CD8-positive, alpha-beta memory T cell (primary cell): ENCODE measurements around the gene DDC. TPM values are rescaled to one million over a fixed set of nuclear protein-coding genes. Genes with fewer than 3 reads are reported as not detected.

ENCODE experiments used
- CTCF ChIA-PET: fragments of 350-600 bp; sonication (Branson Sonifier 250); formaldehyde crosslinking; loops from one replicate; lab custom pipeline; 2021; ENCODE audit warnings: antibody characterized with exemption; lab: Charles Lee
- POLR2A ChIA-PET: fragments of 350-600 bp; sonication (Branson Sonifier 250); formaldehyde crosslinking; loops from one replicate; lab custom pipeline; 2021; ENCODE audit warnings: antibody characterized with exemption; lab: Charles Lee
- DNase-seq, 5 donors: peaks; one replicate each; pipeline versions ENCODE4 v3.0.0 to v3.0.0-alpha.2; 2020 to 2022; ENCODE audit warnings: mixed read lengths in 1 of 5
- H3K27ac ChIP-seq: one replicate; pipeline ENCODE4 v1.7.0; 2013; ENCODE audit warnings: low read depth, mild to moderate bottlenecking, low read length, moderate library complexity
- H3K27me3 ChIP-seq: 2 replicates; pipeline ENCODE4 v1.7.0; 2013; ENCODE audit warnings: low read length, mild to moderate bottlenecking; ENCODE audit not compliant: insufficient read depth, poor library complexity, severe bottlenecking
- H3K36me3 ChIP-seq: 2 replicates; pipeline ENCODE4 v1.7.0; 2013; ENCODE audit warnings: mild to moderate bottlenecking, low read length, moderate library complexity; ENCODE audit not compliant: insufficient read depth
- H3K4me1 ChIP-seq: 2 replicates; pipeline ENCODE4 v1.7.0; 2013; ENCODE audit warnings: mild to moderate bottlenecking, low read length, moderate library complexity; ENCODE audit not compliant: insufficient read depth
- H3K4me3 ChIP-seq: 2 replicates; pipeline ENCODE4 v1.7.0; 2013; ENCODE audit warnings: mild to moderate bottlenecking, low read length
- H3K9me3 ChIP-seq: 2 replicates; pipeline ENCODE4 v1.7.0; 2013; ENCODE audit warnings: mild to moderate bottlenecking, low read length
- H3K27ac Mint-ChIP-seq, 8 donors: one replicate each; pipeline ENCODE4 v1.8.0; 2020 to 2021; ENCODE audit warnings: mixed read lengths in 8 of 8, mild to moderate bottlenecking in 6 of 8, inconsistent platforms in 3 of 8, moderate library complexity in 3 of 8
- H3K27me3 Mint-ChIP-seq, 2 donors: one replicate each; pipeline ENCODE4 v1.8.0; 2020 to 2021; ENCODE audit warnings: mixed read lengths in 2 of 2, mild to moderate bottlenecking in 1 of 2, moderate library complexity in 1 of 2
- H3K36me3 Mint-ChIP-seq, 3 donors: one replicate each; pipeline ENCODE4 v1.8.0; 2020 to 2021; ENCODE audit warnings: mixed read lengths in 3 of 3, inconsistent platforms in 1 of 3, mild to moderate bottlenecking in 1 of 3
- H3K4me1 Mint-ChIP-seq, 3 donors: one replicate each; pipeline ENCODE4 v1.8.0; 2020 to 2021; ENCODE audit warnings: mixed read lengths in 3 of 3, inconsistent platforms in 1 of 3, mild to moderate bottlenecking in 1 of 3
- H3K4me3 Mint-ChIP-seq, 7 donors: one replicate each; pipeline ENCODE4 v1.8.0; 2020 to 2021; ENCODE audit warnings: mixed read lengths in 7 of 7, mild to moderate bottlenecking in 6 of 7, moderate library complexity in 4 of 7, inconsistent platforms in 2 of 7
- H3K9me3 Mint-ChIP-seq, 5 donors: one replicate each; pipeline ENCODE4 v1.8.0; 2020 to 2022; ENCODE audit warnings: mixed read lengths in 5 of 5, mild to moderate bottlenecking in 3 of 5, moderate library complexity in 2 of 5, inconsistent platforms in 1 of 5
- polyA plus RNA-seq: library from polyadenylated mRNA; unstranded; fragments of 300-500 nt; fragmentation: Illumina TruSeq; gene quantifications from one replicate; pipeline ENCODE4 v1.2.3, GENCODE V29; 2021
- total RNA-seq, 2 experiments: library from RNA; stranded (reverse); gene quantifications; one replicate each; pipeline ENCODE4 v1.2.3, GENCODE V29; 2021

Gene DDC
- total and polyA plus RNA-seq, 3 experiments from 2014 or later: not detected

GRCh38 chr7:50480797-50481196 lies 84.4 kb downstream of the DDC start:
- Mint-ChIP-seq H3K4me1 (no peaks in the 10 kb centered on the region), H3K27ac (no peak overlapping the region), H3K36me3 (no peaks in the 10 kb centered on the region), H3K4me3 (no peak overlapping the region), H3K9me3 (no peaks in the 10 kb centered on the region), H3K27me3 (peaks cover 0 to 15% of the 10 kb centered on the region in 2 donors)
- H3K9me3 ChIP-seq: no peaks in the 10 kb centered on the region
- no peak overlapping the region for H3K4me3 ChIP-seq
- ChIA-PET POLR2A (no interaction called here), CTCF (interaction anchor here (1.5 kb wide), 1 partner anchor 12 kb away, joined by 5 read pairs; no protein-coding TSS in a partner anchor)
- H3K4me1 ChIP-seq: no peaks in the 10 kb centered on the region
- H3K27ac ChIP-seq: no peak overlapping the region
- H3K27me3 ChIP-seq: no peaks in the 10 kb centered on the region
- no peaks in the 10 kb centered on the region for H3K36me3 ChIP-seq
- DNase-seq: no peak

GRCh38 chr7:50479743-50480517 lies 85.3 kb downstream of the DDC start:
- Histone ChIP-seq H3K4me3 (no peak overlapping the region), H3K27ac (no peak overlapping the region), H3K9me3 (no peaks in the 10 kb centered on the region), H3K4me1 (no peaks in the 10 kb centered on the region), H3K36me3 (no peaks in the 10 kb centered on the region), H3K27me3 (no peaks in the 10 kb centered on the region)
- Mint-ChIP-seq H3K27me3 (peaks cover under 1 to 16% of the 10 kb centered on the region in 2 donors), H3K4me3 (no peak overlapping the region), H3K27ac (no peak overlapping the region), H3K4me1 (no peaks in the 10 kb centered on the region), H3K36me3 (no peaks in the 10 kb centered on the region), H3K9me3 (no peaks in the 10 kb centered on the region)
- CTCF ChIA-PET: interaction anchor here (1.0 to 1.5 kb wide), 2 partner anchors 11 to 196 kb away, joined by 3 to 5 read pairs; no protein-coding TSS in a partner anchor
- DNase-seq: no peak
- POLR2A ChIA-PET: no interaction called here

DNA sequence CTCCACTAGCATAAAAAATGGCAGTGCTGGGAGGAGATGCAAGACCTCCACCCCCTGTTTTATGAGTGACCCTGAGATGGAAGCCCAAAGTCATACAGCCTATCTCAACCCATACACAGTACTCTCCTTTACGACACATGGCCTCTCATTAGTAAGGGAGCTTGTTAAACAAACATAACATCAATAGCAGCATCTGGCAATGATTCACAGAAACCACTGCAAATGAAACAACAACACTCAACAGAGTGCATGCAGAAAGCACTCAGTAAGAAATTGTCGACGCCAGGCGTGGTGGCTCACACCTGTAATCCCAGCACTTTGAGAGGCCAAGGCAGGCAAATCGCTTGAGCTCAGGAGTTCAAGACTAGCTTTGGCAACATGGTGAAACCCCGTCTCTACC lies 87.6 kb downstream of the DDC start:
- H3K27me3 Mint-ChIP-seq: peaks cover 1 to 12% of the 10 kb centered on the region in 2 donors
- no peaks in the 10 kb centered on the region for H3K36me3 Mint-ChIP-seq

DNA sequence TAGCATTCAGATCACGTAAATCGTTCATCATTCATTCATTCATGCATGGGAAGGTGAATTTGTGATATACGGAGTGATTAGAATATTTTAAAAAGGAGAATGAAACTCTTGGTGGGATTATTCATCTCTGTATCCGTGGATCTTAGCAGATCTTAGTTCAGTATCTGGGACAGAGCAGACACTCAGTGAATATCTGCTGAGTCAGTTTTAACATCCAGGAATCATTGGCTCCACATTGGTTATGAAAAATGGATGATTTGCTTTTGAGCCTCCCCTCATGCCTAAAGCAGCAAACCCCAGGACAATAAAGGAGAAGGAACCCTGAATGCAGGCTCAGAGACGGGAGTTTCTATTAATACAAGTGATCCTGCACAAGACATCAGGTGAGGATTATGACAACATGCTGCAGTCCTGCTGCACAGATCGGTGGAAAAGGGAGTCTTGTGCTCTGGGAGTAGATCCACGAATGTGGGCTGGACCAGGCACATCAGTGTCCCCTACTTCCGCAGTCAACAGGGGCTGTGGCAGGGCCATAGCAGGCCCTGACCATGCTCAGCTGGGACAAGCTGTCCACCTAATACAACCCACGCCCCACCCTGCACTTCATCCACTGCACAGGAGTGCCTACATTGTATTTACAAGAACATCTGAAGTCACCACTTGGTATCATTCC lies 88.1 kb downstream of the DDC start:
- no peak overlapping the region for H3K27ac ChIP-seq
- no peak for DNase-seq
- no peaks in the 10 kb centered on the region for H3K9me3 ChIP-seq
- no peaks in the 10 kb centered on the region for H3K36me3 ChIP-seq
- Mint-ChIP-seq H3K4me3 (no peak overlapping the region), H3K9me3 (no peaks in the 10 kb centered on the region), H3K36me3 (no peaks in the 10 kb centered on the region), H3K4me1 (no peaks in the 10 kb centered on the region), H3K27ac (no peak overlapping the region), H3K27me3 (peaks cover 1 to 12% of the 10 kb centered on the region in 2 donors)
- ChIA-PET CTCF (interaction anchor here (1.4 kb wide), 1 partner anchor 138 kb away, joined by 3 read pairs; no protein-coding TSS in a partner anchor), POLR2A (no interaction called here)
- H3K4me1 ChIP-seq: no peaks in the 10 kb centered on the region
- peaks cover 4% of the 10 kb centered on the region for H3K27me3 ChIP-seq
- H3K4me3 ChIP-seq: no peak overlapping the region

More for the DNA sequence above, 87.6 kb downstream of the DDC start:
- no peaks in the 10 kb centered on the region for H3K36me3 ChIP-seq
- no peak overlapping the region for H3K4me3 ChIP-seq
- peaks cover 4% of the 10 kb centered on the region for H3K27me3 ChIP-seq
- Mint-ChIP-seq H3K4me3 (no peak overlapping the region), H3K27ac (no peak overlapping the region), H3K4me1 (no peaks in the 10 kb centered on the region), H3K9me3 (no peaks in the 10 kb centered on the region)
- no peak for DNase-seq
- POLR2A ChIA-PET: no interaction called here
- H3K4me1 ChIP-seq: no peaks in the 10 kb centered on the region
- no peaks in the 10 kb centered on the region for H3K9me3 ChIP-seq
- H3K27ac ChIP-seq: no peak overlapping the region
- CTCF ChIA-PET: no interaction called here

- POLR2A ChIA-PET: no interaction called here
- no peak overlapping the region for H3K27ac ChIP-seq
- H3K9me3 ChIP-seq: no peaks in the 10 kb centered on the region
- CTCF ChIA-PET: interaction anchor here (1.1 to 1.4 kb wide), 4 partner anchors 140 to 270 kb away, joined by 3 to 5 read pairs (median 3); no protein-coding TSS in a partner anchor
- no peaks in the 10 kb centered on the region for H3K4me1 Mint-ChIP-seq
- H3K36me3 Mint-ChIP-seq: no peaks in the 10 kb centered on the region
- peak overlapping the region in 1 of 8 donors; percentile 44 for H3K27ac Mint-ChIP-seq
- H3K9me3 Mint-ChIP-seq: no peaks in the 10 kb centered on the region
- H3K36me3 ChIP-seq: no peaks in the 10 kb centered on the region
- peaks cover 1 to 12% of the 10 kb centered on the region in 2 donors for H3K27me3 Mint-ChIP-seq
- no peak overlapping the region for H3K4me3 ChIP-seq
- H3K4me3 Mint-ChIP-seq: no peak overlapping the region
- H3K27me3 ChIP-seq: peaks cover 4% of the 10 kb centered on the region
- DNase-seq: no peak
- no peaks in the 10 kb centered on the region for H3K4me1 ChIP-seq
These were observed 89.9 kb downstream of the DDC start for GRCh38 chr7:50475340-50475739.

DNA sequence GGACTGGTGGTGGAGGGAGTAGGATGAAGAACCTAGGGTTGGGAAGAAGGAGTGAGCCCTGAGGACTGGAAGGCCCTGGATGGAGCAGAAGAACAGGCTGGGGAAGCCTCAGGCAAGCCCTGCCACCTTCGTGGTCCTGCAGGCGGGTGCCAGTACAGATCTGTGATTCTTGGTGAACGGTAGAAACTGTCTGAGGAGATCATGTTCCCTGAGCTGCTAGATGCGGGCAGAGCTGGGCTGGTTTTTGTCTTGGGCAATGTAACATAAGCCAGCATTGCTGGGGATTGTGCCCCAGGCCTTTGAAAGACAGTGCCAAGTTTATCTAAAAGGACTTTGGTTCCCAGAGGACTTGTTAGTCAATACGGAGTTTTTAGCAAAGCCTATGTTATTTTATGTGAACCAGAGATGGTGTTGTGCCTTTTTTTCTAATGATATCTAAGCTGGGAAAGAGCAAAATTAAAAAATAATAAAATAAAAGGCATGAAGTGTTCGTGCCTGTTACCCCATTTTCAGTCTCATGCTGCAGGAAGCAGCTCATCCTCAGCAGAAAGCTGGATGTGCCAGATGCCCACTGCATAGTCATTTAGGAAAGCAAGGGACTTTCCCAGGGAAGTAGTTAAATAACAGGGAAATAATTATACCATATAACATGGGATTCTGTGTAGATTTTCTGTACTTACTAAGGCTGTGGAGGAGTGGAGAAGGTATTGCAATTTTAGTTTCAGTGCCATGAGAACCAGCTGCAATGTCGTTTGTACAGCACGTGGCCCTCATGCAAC lies 90.6 kb downstream of the DDC start:
- H3K27me3 ChIP-seq: peaks cover 4% of the 10 kb centered on the region
- H3K4me1 ChIP-seq: no peaks in the 10 kb centered on the region
- no peak overlapping the region for H3K4me3 ChIP-seq
- CTCF ChIA-PET: interaction anchor here (1.1 to 1.3 kb wide), 2 partner anchors 205 to 270 kb away, joined by 3 to 5 read pairs; no protein-coding TSS in a partner anchor
- no peaks in the 10 kb centered on the region for H3K9me3 ChIP-seq
- Mint-ChIP-seq H3K4me1 (no peaks in the 10 kb centered on the region), H3K27me3 (peaks cover 1 to 6% of the 10 kb centered on the region in 2 donors), H3K9me3 (no peaks in the 10 kb centered on the region), H3K36me3 (no peaks in the 10 kb centered on the region), H3K27ac (no peak overlapping the region), H3K4me3 (no peak overlapping the region)
- POLR2A ChIA-PET: no interaction called here
- no peak for DNase-seq
- no peaks in the 10 kb centered on the region for H3K36me3 ChIP-seq
- H3K27ac ChIP-seq: no peak overlapping the region

DNA sequence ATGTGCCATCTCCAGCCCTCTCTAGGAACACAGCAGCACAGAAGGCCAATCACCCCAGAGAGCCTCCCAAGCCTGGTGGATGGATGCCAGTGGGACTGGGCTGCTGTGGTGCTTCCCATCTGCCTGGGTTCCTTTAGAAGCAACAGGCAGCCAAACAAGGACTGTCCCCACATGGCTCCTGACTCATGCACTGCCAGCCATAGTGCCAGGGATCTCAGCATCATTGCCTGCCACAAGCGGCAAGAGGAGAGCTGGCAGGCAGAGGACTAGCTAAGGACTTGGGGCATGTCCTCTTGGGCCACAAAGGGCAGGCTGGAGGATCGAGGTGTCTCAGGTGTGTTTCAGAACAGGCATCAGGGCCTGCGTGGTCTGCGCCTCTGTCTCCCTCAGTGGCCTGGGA lies 91.7 kb downstream of the DDC start:
- Histone ChIP-seq H3K27me3 (peaks cover 4% of the 10 kb centered on the region), H3K4me1 (no peaks in the 10 kb centered on the region), H3K27ac (no peak overlapping the region), H3K9me3 (no peaks in the 10 kb centered on the region), H3K4me3 (no peak overlapping the region), H3K36me3 (no peaks in the 10 kb centered on the region)
- peaks cover 1 to 6% of the 10 kb centered on the region in 2 donors for H3K27me3 Mint-ChIP-seq
- no peaks in the 10 kb centered on the region for H3K36me3 Mint-ChIP-seq
- DNase-seq: no peak
- POLR2A ChIA-PET: no interaction called here
- peaks cover 0 to under 1% (median 0%) of the 10 kb centered on the region in 3 donors for H3K4me1 Mint-ChIP-seq
- H3K9me3 Mint-ChIP-seq: no peaks in the 10 kb centered on the region
- CTCF ChIA-PET: no interaction called here
- no peak overlapping the region for H3K4me3 Mint-ChIP-seq
- H3K27ac Mint-ChIP-seq: peak overlapping the region in 1 of 8 donors; percentile 55
